GM12878 (cell line): ENCODE measurements around the gene ICAM4. TPM values are rescaled to one million over a fixed set of nuclear protein-coding genes. Genes with fewer than 3 reads are reported as not detected.
A peak's percentile ranks its signal among the peaks of the same experiment; 100 is the strongest.

ENCODE experiments used
- ATAC-seq: fragments of 200-7000 bp; cut with Tn5 transposase; 3 replicates; pipeline ENCODE4 v1.9.1; 2020; ENCODE audit warnings: mild to moderate bottlenecking, moderate library complexity
- BruUV-seq: library from RNA; stranded (reverse); fragments of 400-500 nt; replicated peaks from 2 replicates; lab custom pipeline; 2021; lab: Mats Ljungman, UMichigan
- CTCF ChIA-PET: fragments of 300-600 bp; sonication (Branson Sonifier 250); formaldehyde crosslinking; extraction: SDS; loops from one replicate; lab custom pipeline; 2021; ENCODE audit warnings: inconsistent platforms; lab: Yijun Ruan, JAX
- POLR2A ChIA-PET: fragments of 350-600 bp; formaldehyde crosslinking; extraction: SDS; loops from one replicate; lab custom pipeline; 2021; ENCODE audit warnings: inconsistent platforms; lab: Charles Lee
- RAD21 ChIA-PET: fragments of 300-600 bp; sonication (Branson Sonifier 250); formaldehyde crosslinking; loops from one replicate; lab custom pipeline; 2023; ENCODE audit warnings: antibody characterized with exemption; ENCODE audit not compliant: unreplicated experiment; lab: Charles Lee
- SMC1A ChIA-PET: fragments of 300-600 bp; sonication (Branson Sonifier 250); formaldehyde crosslinking; loops from one replicate; lab custom pipeline; 2023; ENCODE audit not compliant: unreplicated experiment, uncharacterized antibody; lab: Charles Lee
- DNase-seq: peaks from one replicate; pipeline ENCODE4 v3.0.0-alpha.2; 2011; ENCODE audit warnings: low read depth, low spot score
- FAIRE-seq: peaks from 3 replicates; lab custom pipeline; 2011; peaks lifted over from hg19 to GRCh38; lab: Jason Lieb, UNC
- H2AFZ ChIP-seq: 2 replicates; pipeline ENCODE4 v1.6.0; 2011; ENCODE audit warnings: low read depth, low read length, control low read depth; ENCODE audit not compliant: control insufficient read depth
- H3K27ac ChIP-seq: 2 replicates; pipeline ENCODE4 v1.5.1; 2011; ENCODE audit warnings: control low read depth; ENCODE audit not compliant: control insufficient read depth, insufficient read depth
- H3K27me3 ChIP-seq, 2 experiments: replicated peaks in 1 of 2; 2 replicates each; pipeline versions ENCODE4 v1.6.0 to v1.6.1; 2011; ENCODE audit warnings: low read length in 1 of 2; ENCODE audit not compliant: control insufficient read depth in 2 of 2, insufficient read depth in 2 of 2
- H3K36me3 ChIP-seq, 2 experiments: 2 replicates each; pipeline ENCODE4 v1.5.1; 2011; ENCODE audit warnings: low read length in 1 of 2; ENCODE audit not compliant: control insufficient read depth in 2 of 2, insufficient read depth in 2 of 2
- H3K4me1 ChIP-seq: 2 replicates; pipeline ENCODE4 v1.6.1; 2011; ENCODE audit warnings: mild to moderate bottlenecking, low read length, moderate library complexity, mixed read lengths; ENCODE audit not compliant: control insufficient read depth, insufficient read depth
- H3K4me2 ChIP-seq: 2 replicates; pipeline ENCODE4 v1.6.0; 2011; ENCODE audit warnings: control low read depth; ENCODE audit not compliant: control insufficient read depth, insufficient read depth
- H3K4me3 ChIP-seq: fragments of 200-600 bp; sonication (generic); 2 replicates; pipeline ENCODE4 v1.5.1; 2016
- H3K79me2 ChIP-seq: 2 replicates; pipeline ENCODE4 v1.6.0; 2011; ENCODE audit warnings: low read length; ENCODE audit not compliant: control insufficient read depth, insufficient read depth
- H3K9ac ChIP-seq: 2 replicates; pipeline ENCODE4 v1.8.0; 2011; ENCODE audit warnings: low read length, control low read depth, mixed read lengths; ENCODE audit not compliant: control insufficient read depth, insufficient read depth
- H3K9me3 ChIP-seq: replicated peaks from 3 replicates; pipeline ENCODE4 v1.5.1; 2011; ENCODE audit warnings: mild to moderate bottlenecking, low read length; ENCODE audit not compliant: control insufficient read depth, insufficient read depth
- H4K20me1 ChIP-seq: 2 replicates; pipeline ENCODE4 v1.6.0; 2011; ENCODE audit not compliant: control insufficient read depth, insufficient read depth
- CBX5 ChIP-seq: sonication (generic); IDR thresholded peaks from 2 replicates; pipeline ENCODE4 v1.6.1; 2016; ENCODE audit warnings: low read depth, moderate library complexity, mild to moderate bottlenecking, inconsistent platforms
- FOS ChIP-seq: IDR thresholded peaks from 3 replicates; pipeline ENCODE4 v1.6.1; 2011; ENCODE audit warnings: borderline replicate concordance; ENCODE audit not compliant: insufficient read length; ENCODE audit errors: extremely low read depth
- GATAD2B ChIP-seq: fragments of 450-650 bp; conservative IDR thresholded peaks from 2 replicates; pipeline ENCODE4 v1.6.1; 2017; ENCODE audit warnings: low read depth, mild to moderate bottlenecking, moderate library complexity
- SREBF1 ChIP-seq: IDR thresholded peaks from 2 replicates; pipeline ENCODE4 v1.6.1; 2012; ENCODE audit warnings: mild to moderate bottlenecking, low read length
- ZBED1 ChIP-seq: IDR thresholded peaks from 2 replicates; pipeline ENCODE4 v1.6.1; 2016; ENCODE audit warnings: borderline replicate concordance
- ZBTB4 ChIP-seq: fragments of 450-650 bp; formaldehyde crosslinking; IDR thresholded peaks from 2 replicates; pipeline ENCODE4 v1.4.0; 2022; ENCODE audit warnings: mild to moderate bottlenecking, moderate library complexity
- WGBS: methylation state at CpG from one replicate; pipeline ENCODE4 v1.1.6; 2016; ENCODE audit warnings: low lambda C conversion rate; ENCODE audit not compliant: insufficient replicate concordance, insufficient coverage; ENCODE audit errors: missing lambda C conversion rate; 5-methylcytosine and 5-hydroxymethylcytosine counted together
- in situ Hi-C: fragments of 300-500 bp; cut with MboI; formaldehyde crosslinking; loops from 9 replicates; pipeline ENCODE4 v1.14.3; 2018; ENCODE audit warnings: mixed read lengths
- intact Hi-C: fragments of 100-400 bp; cut with micrococcal nuclease; formaldehyde crosslinking; loops from one replicate; pipeline ENCODE4 v1.14.2; 2022; ENCODE audit not compliant: unreplicated experiment
- polyA plus RNA-seq, 11 experiments: library from polyadenylated mRNA; depleted of rRNA in 4 of 11; unstranded in 6 of 11; stranded (reverse) in 5 of 11; fragments of >200 nt; fragmentation: Nextera tagmentation in 4 of 11; fragmentation: Illumina TruSeq in 1 of 11; extraction: Ambion mirVana in 4 of 11; extraction: Trizol in 1 of 11; gene quantifications; 1 replicate in 1 of 11; 2 replicates in 10 of 11; pipeline versions ENCODE4 v1.2.1 to v1.2.3, GENCODE V29; 2011 to 2016; ENCODE audit warnings: inconsistent platforms in 2 of 11, missing spikeins in 2 of 11, low read depth in 1 of 11
- total RNA-seq, 4 experiments: library from RNA; depleted of rRNA in 3 of 4; stranded (reverse); fragments of >200 nt in 3 of 4; fragmentation: Illumina TruSeq in 1 of 4; extraction: Trizol in 1 of 4; gene quantifications; 2 replicates each; pipeline versions ENCODE4 v1.2.1 to v1.2.3, GENCODE V29; 2013 to 2021

Gene ICAM4
- total and polyA plus RNA-seq, 10 of the 15 experiments (the other 5 are each of a cell fraction or from before 2014, with no cell fraction given) = 0.31 to 5.1 (median 1.7) TPM

GRCh38 chr19:10252707-10253106 lies 34.0 kb upstream of the ICAM4 start:
- Histone ChIP-seq H3K4me1 (peaks cover 14% of the 10 kb centered on the region), H3K27ac (peak overlapping the region; percentile 96), H3K4me3 (peak overlapping the region; percentile 93), H2AFZ (0 out of 2 replicates have a peak overlapping the region, but pooled peaks have one; percentile 99), H3K27me3 (no peaks in the 10 kb centered on the region), H3K9ac (peak overlapping the region; percentile 84), H4K20me1 (no peaks in the 10 kb centered on the region), H3K4me2 (peak overlapping the region; percentile 85), H3K79me2 (peaks cover 22% of the 10 kb centered on the region), H3K36me3 (peaks cover 12 to 15% of the 10 kb centered on the region in 2 experiments; a peak in 3 of 4 replicates), H3K9me3 (no peaks in the 10 kb centered on the region)
- TF ChIP-seq GATAD2B (no peak), ZBED1 (no peak), FOS (no peak), ZBTB4 (CRISPR knock-in tag) (no peak), SREBF1 (no peak), CBX5 (no peak)
- ChIA-PET CTCF (interaction anchor here (1.3 kb wide), 1 partner anchor 136 kb away, joined by 4 read pairs; no protein-coding TSS in a partner anchor), SMC1A (no interaction called here), POLR2A (interaction anchor here (1.0 kb wide), 1 partner anchor 19 kb away, joined by 3 read pairs; no protein-coding TSS in a partner anchor), RAD21 (interaction anchor here (0.6 to 3.6 kb wide), 2 partner anchors 18 to 173 kb away, joined by 6 to 20 read pairs; partner anchors contain the start of gene ICAM1)
- FAIRE-seq (no peak), ATAC-seq (no peak), DNase-seq (no peak)
- 4% methylated on average over 8 of the region's 8 CpGs for WGBS
- intact Hi-C loops (loop anchor here (5.0 kb wide), 1 partner anchor 130 kb away; no protein-coding TSS in a partner anchor), in situ Hi-C loops (no loop called here)
- TSS peak; percentile 69 for BruUV-seq
